ENCODE measurements around the gene ANKRD62. TPM values are rescaled to one million over a fixed set of nuclear protein-coding genes. Genes with fewer than 3 reads are reported as not detected.

Gene ANKRD62
- total RNA-seq, 1 experiment from 2014 or later, result not detected

DNA sequence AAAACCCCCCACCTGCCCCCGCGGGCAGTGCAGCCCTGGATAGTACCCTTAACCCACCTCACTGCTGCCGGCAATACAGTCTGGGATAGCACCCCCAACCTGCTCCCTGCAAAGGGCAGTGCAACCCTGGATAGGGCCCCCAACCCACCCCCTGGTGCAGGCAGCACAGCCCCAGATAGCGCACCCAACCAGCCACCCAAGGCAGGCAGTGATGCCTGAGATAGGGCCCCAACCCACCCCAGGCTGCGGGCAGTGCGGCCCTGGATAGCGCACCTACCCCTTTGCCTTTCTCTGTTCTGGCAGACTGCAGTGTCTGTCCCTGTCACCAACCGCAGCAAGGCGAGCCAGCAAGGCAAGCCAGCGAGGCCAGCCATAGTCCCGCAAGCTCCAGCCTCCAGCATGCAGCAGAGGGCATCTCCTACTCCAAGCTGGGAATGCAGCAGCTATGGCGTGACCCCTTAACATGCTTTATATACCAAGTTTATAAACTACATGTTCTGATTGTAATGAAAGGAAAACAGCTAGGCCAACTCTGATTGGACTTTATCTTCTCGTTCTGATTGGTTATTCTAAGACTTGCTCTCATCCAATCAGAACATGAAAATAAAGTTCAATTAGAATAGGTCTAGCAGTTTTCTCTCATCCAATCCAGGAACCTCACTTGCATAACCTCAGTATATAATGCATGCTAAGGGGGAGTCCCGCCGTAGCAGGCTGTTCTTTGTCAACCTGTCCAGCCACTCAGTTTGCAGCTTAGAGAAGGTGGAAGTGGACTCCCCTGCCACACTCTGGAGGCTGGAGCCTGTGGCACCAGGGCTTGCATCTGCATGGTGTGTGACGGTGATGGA is 34.1 kb upstream of the ANKRD62 start:
- Mint-ChIP-seq H3K27me3 (ENCODE audit: insufficient read depth, unreplicated experiment) (no peaks in the 10 kb centered on the region), H3K9me3 (ENCODE audit: unreplicated experiment) (no peaks in the 10 kb centered on the region), H3K36me3 (ENCODE audit: insufficient read depth, unreplicated experiment) (peaks cover 4% of the 10 kb centered on the region), H3K27ac (ENCODE audit: unreplicated experiment) (no peak overlapping the region), H3K4me3 (ENCODE audit: unreplicated experiment) (no peak overlapping the region), H3K4me1 (ENCODE audit: low read depth, unreplicated experiment) (no peaks in the 10 kb centered on the region)
- no TSS peak for BruUV-seq (replicated peaks)
- H3K36me3 ChIP-seq (ENCODE audit: control insufficient read depth, insufficient read depth, low read length), result no peaks in the 10 kb centered on the region
- ChIA-PET POLR2A (no interaction called here), CTCF (interaction anchor here (0.7 kb wide), 1 partner anchor 9 kb away, joined by 3 read pairs; no protein-coding TSS in a partner anchor)
- H3K4me3 ChIP-seq (ENCODE audit: low read depth, low read length), result no peak overlapping the region
- intact Hi-C loops (cut with micrococcal nuclease; ENCODE audit: unreplicated experiment), result no loop called here
- H3K9me3 ChIP-seq, result no peaks in the 10 kb centered on the region
- DNase-seq, result no peak
- TF ChIP-seq, protein P1, sequence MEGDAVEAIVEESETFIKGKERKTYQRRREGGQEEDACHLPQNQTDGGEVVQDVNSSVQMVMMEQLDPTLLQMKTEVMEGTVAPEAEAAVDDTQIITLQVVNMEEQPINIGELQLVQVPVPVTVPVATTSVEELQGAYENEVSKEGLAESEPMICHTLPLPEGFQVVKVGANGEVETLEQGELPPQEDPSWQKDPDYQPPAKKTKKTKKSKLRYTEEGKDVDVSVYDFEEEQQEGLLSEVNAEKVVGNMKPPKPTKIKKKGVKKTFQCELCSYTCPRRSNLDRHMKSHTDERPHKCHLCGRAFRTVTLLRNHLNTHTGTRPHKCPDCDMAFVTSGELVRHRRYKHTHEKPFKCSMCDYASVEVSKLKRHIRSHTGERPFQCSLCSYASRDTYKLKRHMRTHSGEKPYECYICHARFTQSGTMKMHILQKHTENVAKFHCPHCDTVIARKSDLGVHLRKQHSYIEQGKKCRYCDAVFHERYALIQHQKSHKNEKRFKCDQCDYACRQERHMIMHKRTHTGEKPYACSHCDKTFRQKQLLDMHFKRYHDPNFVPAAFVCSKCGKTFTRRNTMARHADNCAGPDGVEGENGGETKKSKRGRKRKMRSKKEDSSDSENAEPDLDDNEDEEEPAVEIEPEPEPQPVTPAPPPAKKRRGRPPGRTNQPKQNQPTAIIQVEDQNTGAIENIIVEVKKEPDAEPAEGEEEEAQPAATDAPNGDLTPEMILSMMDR (IDR thresholded peaks at IDR 0.05; ENCODE audit: insufficient read depth in 1 of 2, low read depth in 1 of 2, low read length in 1 of 2, severe bottlenecking in 1 of 2, unreplicated experiment in 1 of 2), result no peak
- no peaks in the 10 kb centered on the region for H3K4me1 ChIP-seq
- H3K27me3 ChIP-seq (replicated peaks; ENCODE audit: control insufficient read depth, insufficient read depth, low read length), result no peaks in the 10 kb centered on the region

DNA sequence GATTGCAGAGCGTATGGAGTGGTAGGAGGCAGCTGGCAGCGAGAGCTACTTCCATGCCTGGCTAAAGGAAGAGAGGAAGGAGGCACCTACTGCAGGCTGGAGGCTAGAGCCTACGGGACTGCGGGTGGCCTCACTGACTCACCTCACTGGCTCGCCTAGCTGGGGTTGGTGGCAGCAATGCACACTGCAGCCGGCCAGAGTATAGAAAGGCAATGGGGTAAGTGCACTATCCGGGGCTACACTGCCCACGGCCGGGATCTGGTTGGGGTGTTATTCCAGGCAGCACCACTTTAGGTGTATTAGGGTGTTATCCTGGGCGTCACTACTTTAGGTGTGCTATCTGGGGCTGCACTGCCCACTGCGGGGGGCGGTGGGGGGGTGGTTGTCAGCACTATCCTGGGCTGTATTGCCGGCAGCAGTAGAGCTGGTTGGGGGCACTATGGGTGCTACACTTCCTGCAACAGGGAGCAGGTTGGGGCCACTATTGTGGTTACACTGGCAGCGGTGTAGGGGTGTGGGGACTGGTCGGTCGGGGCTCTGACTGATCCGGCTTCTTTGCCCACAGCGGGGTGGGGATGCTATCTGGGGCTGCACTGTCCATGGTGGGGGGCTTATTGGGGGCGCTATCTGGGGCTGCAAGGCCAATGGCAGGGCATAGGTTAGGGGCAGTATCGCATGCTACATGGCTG is 33.3 kb upstream of the ANKRD62 start:
- Mint-ChIP-seq H3K4me1 (ENCODE audit: low read depth, unreplicated experiment) (no peaks in the 10 kb centered on the region), H3K36me3 (ENCODE audit: insufficient read depth, unreplicated experiment) (peaks cover 4% of the 10 kb centered on the region), H3K27me3 (ENCODE audit: insufficient read depth, unreplicated experiment) (no peaks in the 10 kb centered on the region), H3K27ac (ENCODE audit: unreplicated experiment) (no peak overlapping the region), H3K4me3 (ENCODE audit: unreplicated experiment) (no peak overlapping the region), H3K9me3 (ENCODE audit: unreplicated experiment) (no peaks in the 10 kb centered on the region)
- ChIA-PET POLR2A (no interaction called here), CTCF (interaction anchor here (0.7 kb wide), 1 partner anchor 8 kb away, joined by 3 read pairs; no protein-coding TSS in a partner anchor)
- Histone ChIP-seq H3K36me3 (ENCODE audit: control insufficient read depth, insufficient read depth, low read length) (no peaks in the 10 kb centered on the region), H3K4me3 (ENCODE audit: low read depth, low read length) (no peak overlapping the region), H3K27me3 (replicated peaks; ENCODE audit: control insufficient read depth, insufficient read depth, low read length) (no peaks in the 10 kb centered on the region), H3K4me1 (no peaks in the 10 kb centered on the region), H3K9me3 (no peaks in the 10 kb centered on the region)
- intact Hi-C loops (cut with micrococcal nuclease; ENCODE audit: unreplicated experiment), result no loop called here
- TF ChIP-seq, protein P1 (IDR thresholded peaks at IDR 0.05; ENCODE audit: insufficient read depth in 1 of 2, low read depth in 1 of 2, low read length in 1 of 2, severe bottlenecking in 1 of 2, unreplicated experiment in 1 of 2), result no peak
- no TSS peak for BruUV-seq (replicated peaks)
- no peak for DNase-seq

DNA sequence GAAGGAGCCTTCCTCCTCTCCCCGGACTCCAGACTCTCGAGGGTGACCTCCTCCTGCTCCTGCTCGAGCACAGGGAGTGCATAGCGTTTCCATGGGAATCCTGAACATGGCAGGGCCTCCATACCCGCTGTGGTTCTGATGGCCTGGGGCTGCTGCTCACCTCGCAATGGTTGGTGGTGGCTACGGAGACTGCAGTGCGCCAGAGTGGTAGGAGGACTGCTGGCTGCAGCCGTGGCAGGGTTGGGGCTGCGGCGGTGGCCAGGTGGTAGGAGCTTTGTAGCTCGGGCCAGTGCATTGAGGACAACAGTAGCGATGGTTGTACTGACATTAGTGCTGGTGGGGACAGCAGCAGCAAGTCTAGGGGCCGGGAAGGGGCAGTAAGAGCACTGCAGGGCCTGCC is 32.0 kb upstream of the ANKRD62 start:
- no TSS peak for BruUV-seq (replicated peaks)
- H3K27ac Mint-ChIP-seq (ENCODE audit: unreplicated experiment), result no peak overlapping the region
- CTCF ChIA-PET, result no interaction called here

More for the DNA sequence above, 32.0 kb upstream of the ANKRD62 start:
- TF ChIP-seq, protein P1 (IDR thresholded peaks at IDR 0.05; ENCODE audit: insufficient read depth in 1 of 2, low read depth in 1 of 2, low read length in 1 of 2, severe bottlenecking in 1 of 2, unreplicated experiment in 1 of 2), result no peak
- H3K4me1 Mint-ChIP-seq (ENCODE audit: low read depth, unreplicated experiment), result no peaks in the 10 kb centered on the region
- Histone ChIP-seq H3K36me3 (ENCODE audit: control insufficient read depth, insufficient read depth, low read length) (no peaks in the 10 kb centered on the region), H3K4me3 (ENCODE audit: low read depth, low read length) (no peak overlapping the region), H3K9me3 (no peaks in the 10 kb centered on the region), H3K4me1 (no peaks in the 10 kb centered on the region), H3K27me3 (replicated peaks; ENCODE audit: control insufficient read depth, insufficient read depth, low read length) (no peaks in the 10 kb centered on the region)
- H3K4me3 Mint-ChIP-seq (ENCODE audit: unreplicated experiment), result no peak overlapping the region
- no peak for DNase-seq
- POLR2A ChIA-PET, result no interaction called here
- H3K27me3 Mint-ChIP-seq (ENCODE audit: insufficient read depth, unreplicated experiment), result peaks cover 2% of the 10 kb centered on the region
- H3K9me3 Mint-ChIP-seq (ENCODE audit: unreplicated experiment), result no peaks in the 10 kb centered on the region
- intact Hi-C loops (cut with micrococcal nuclease; ENCODE audit: unreplicated experiment), result no loop called here
- H3K36me3 Mint-ChIP-seq (ENCODE audit: insufficient read depth, unreplicated experiment), result peaks cover 4% of the 10 kb centered on the region

Measured in Caco-2 (cell line).